Kidney epithelial cell (primary cell): Measurements from ENCODE around the gene PODXL2. TPM values are rescaled to one million over a fixed set of nuclear protein-coding genes. Genes with fewer than 3 reads are reported as not detected.
"Not testable (repeated sequence)": the region's sequence is repeated elsewhere in the genome, so short reads cannot be mapped to it uniquely, and the experiment has no call there.

Experiments used
- DNase-seq: peaks from one replicate; pipeline ENCODE4 v3.0.0-alpha.2; 2010; ENCODE audit warnings: low read depth
- H3K27me3 ChIP-seq: 2 replicates; pipeline ENCODE4 v1.6.0; 2011; ENCODE audit warnings: low read length; ENCODE audit not compliant: control insufficient read depth, insufficient read depth
- H3K36me3 ChIP-seq: 2 replicates; pipeline ENCODE4 v1.5.1; 2011; ENCODE audit warnings: low read length; ENCODE audit not compliant: control insufficient read depth, insufficient read depth
- H3K4me3 ChIP-seq: 2 replicates; pipeline ENCODE4 v1.5.1; 2011; ENCODE audit warnings: low read depth, mild to moderate bottlenecking, control low read depth, low read length
- total RNA-seq: library from RNA; depleted of rRNA; stranded (reverse); fragments of >200 nt; gene quantifications from 2 replicates; pipeline ENCODE4 v1.2.3, GENCODE V29; 2015
- TF ChIP-seq, protein P1 (sequence below): IDR thresholded peaks from 2 replicates; pipeline ENCODE4 v1.5.1; 2011; ENCODE audit warnings: mild to moderate bottlenecking, moderate library complexity, low read length, control low read depth, inconsistent platforms; ENCODE audit not compliant: insufficient read depth, poor library complexity, severe bottlenecking

PODXL2 gene
- total RNA-seq, 1 donor from 2014 or later: 69.5 TPM

DNA sequence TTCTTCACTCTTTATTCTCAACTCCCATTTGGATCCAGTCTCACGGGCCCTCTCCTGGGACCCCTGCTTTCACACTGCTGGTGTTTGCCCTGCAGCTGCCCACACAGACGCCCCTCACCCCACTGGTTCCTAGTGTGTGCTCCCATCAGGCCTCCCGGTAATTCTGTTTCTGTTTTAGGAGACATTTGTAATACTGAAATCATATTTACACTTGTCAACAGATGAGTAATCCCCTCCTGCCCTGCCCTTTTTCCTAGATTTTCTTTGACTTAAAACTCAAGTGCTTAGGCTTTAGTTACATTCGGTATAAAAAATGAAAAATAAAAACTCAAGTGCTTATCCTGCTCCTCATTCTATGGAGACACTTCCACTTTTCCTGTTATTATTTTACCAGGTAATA is 25.4 kb downstream of the PODXL2 start:
- H3K4me3 ChIP-seq: no peak overlapping the region
- no peaks in the 10 kb centered on the region for H3K36me3 ChIP-seq
- no peaks in the 10 kb centered on the region for H3K27me3 ChIP-seq
- no peak for DNase-seq
- TF ChIP-seq, protein P1, sequence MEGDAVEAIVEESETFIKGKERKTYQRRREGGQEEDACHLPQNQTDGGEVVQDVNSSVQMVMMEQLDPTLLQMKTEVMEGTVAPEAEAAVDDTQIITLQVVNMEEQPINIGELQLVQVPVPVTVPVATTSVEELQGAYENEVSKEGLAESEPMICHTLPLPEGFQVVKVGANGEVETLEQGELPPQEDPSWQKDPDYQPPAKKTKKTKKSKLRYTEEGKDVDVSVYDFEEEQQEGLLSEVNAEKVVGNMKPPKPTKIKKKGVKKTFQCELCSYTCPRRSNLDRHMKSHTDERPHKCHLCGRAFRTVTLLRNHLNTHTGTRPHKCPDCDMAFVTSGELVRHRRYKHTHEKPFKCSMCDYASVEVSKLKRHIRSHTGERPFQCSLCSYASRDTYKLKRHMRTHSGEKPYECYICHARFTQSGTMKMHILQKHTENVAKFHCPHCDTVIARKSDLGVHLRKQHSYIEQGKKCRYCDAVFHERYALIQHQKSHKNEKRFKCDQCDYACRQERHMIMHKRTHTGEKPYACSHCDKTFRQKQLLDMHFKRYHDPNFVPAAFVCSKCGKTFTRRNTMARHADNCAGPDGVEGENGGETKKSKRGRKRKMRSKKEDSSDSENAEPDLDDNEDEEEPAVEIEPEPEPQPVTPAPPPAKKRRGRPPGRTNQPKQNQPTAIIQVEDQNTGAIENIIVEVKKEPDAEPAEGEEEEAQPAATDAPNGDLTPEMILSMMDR: no peak

DNA sequence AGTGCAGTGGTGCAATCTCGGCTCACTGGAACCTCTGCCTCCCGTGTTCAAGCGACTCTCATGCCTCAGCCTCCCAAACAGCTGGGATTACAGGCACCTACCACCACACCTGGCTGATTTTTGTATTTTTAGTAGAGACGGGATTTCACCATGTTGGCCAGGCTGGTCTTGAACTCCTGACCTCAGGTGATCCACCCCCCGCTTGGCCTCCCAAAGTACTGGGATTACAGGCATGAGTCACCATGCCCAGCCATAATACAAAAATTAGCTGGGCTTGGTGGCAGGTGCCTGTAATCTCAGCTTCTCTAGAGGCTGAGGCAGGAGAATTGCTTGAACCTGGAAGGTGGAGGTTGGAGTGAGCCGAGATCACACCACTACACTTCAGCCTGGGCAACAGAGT is 26.0 kb downstream of the PODXL2 start:
- not testable (repeated sequence) for H3K4me3 ChIP-seq, H3K27me3 ChIP-seq, DNase-seq, H3K36me3 ChIP-seq

DNA sequence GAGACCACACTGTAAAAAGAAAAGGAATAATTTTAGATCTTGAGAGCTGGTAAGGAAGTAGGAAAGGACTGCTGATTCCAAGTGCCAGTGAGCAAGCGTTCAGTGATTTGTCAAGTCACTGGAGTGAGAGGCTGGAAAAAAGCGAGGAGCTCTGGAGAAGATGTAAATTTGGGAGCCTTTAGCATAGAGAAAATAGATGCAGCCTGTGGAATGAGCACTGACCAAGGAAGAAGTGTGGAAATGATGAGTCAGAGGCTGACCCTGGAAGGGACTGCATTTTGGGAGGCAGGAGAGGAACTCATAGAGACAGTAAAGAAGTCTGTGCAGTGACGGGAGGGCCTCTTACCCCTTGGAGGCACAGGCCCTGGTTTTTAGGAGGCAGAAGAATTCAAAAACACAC is 26.7 kb downstream of the PODXL2 start:
- TF ChIP-seq, protein P1: no peak
- DNase-seq: no peak
- Histone ChIP-seq H3K36me3 (no peaks in the 10 kb centered on the region), H3K4me3 (no peak overlapping the region), H3K27me3 (no peaks in the 10 kb centered on the region)

DNA sequence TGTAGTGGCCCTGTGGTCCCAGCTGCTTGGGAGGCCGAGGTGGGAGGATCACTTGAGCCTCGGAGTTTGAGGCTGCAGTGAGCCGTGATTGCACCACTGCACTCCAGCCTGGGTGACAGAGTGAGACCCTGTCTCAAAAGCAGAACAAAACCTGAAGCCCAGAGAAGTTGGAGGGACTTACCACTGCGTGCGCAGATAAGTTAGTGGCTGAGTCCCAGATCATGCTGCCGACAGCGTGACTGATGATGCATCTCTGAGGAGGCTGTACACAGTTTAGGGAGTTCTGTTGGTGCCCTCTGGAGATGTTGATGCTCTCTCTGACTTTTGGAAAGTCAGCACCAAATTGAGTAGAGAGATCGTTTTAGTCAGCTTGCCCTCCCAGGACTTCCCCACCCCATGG is 27.9 kb downstream of the PODXL2 start:
- Histone ChIP-seq H3K4me3 (no peak overlapping the region), H3K27me3 (no peaks in the 10 kb centered on the region), H3K36me3 (no peaks in the 10 kb centered on the region)
- no peak for DNase-seq
- TF ChIP-seq, protein P1: no peak

DNA sequence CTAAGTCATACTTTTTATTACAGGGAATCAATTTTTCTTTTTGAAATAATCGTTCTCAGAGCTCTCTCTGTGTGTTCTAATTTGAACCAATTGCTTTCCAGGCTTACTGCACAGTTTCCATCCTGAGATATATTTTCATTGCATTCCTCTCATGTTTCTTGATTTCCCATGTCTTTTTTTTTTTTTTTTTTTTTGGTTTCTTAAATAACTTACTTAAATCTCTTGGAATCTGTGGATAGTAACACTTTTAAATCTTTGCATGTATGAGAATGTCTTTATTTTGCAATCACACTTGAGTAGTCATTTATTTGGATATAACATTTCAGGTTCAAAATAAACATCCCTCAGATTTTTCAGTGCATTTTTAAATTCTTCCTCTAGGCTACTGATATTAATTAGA is 29.2 kb downstream of the PODXL2 start:
- Histone ChIP-seq H3K36me3 (no peaks in the 10 kb centered on the region), H3K27me3 (no peaks in the 10 kb centered on the region), H3K4me3 (no peak overlapping the region)
- TF ChIP-seq, protein P1: no peak
- no peak for DNase-seq

DNA sequence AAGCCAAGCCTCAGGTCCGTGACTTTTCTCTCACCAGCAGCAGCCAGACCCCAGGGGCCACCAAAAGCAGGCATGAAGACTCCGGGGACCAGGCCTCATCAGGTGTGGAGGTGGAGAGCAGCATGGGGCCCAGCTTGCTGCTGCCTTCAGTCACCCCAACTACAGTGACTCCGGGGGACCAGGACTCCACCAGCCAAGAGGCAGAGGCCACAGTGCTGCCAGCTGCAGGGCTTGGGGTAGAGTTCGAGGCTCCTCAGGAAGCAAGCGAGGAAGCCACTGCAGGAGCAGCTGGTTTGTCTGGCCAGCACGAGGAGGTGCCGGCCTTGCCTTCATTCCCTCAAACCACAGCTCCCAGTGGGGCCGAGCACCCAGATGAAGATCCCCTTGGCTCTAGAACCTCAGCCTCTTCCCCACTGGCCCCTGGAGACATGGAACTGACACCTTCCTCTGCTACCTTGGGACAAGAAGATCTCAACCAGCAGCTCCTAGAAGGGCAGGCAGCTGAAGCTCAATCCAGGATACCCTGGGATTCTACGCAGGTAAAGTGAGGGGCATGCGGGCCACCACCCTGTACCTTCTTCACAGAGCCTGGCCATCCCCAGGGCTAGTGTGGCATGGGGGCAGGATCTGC is 31.8 kb downstream of the PODXL2 start:
- TF ChIP-seq, protein P1: no peak
- H3K36me3 ChIP-seq: no peaks in the 10 kb centered on the region
- no peaks in the 10 kb centered on the region for H3K27me3 ChIP-seq
- no peak for DNase-seq
- H3K4me3 ChIP-seq: no peak overlapping the region
